Endothelial cell (in vitro differentiated cells): Measurements from ENCODE around the gene HDAC4. TPM values are rescaled to one million over a fixed set of nuclear protein-coding genes. Genes with fewer than 3 reads are reported as not detected.

Source experiments
- DNase-seq: peaks from one replicate; pipeline ENCODE4 v3.0.0; 2021; ENCODE audit warnings: low spot score
- H3K27ac Mint-ChIP-seq: one replicate; pipeline ENCODE4 v1.8.0; 2021; ENCODE audit warnings: mixed read lengths, inconsistent platforms; ENCODE audit not compliant: unreplicated experiment
- H3K27me3 Mint-ChIP-seq: one replicate; pipeline ENCODE4 v1.8.0; 2021; ENCODE audit warnings: mild to moderate bottlenecking, moderate library complexity, mixed read lengths, inconsistent platforms; ENCODE audit not compliant: unreplicated experiment
- H3K36me3 Mint-ChIP-seq: one replicate; pipeline ENCODE4 v1.8.0; 2021; ENCODE audit warnings: mild to moderate bottlenecking, low read depth, mixed read lengths, inconsistent platforms; ENCODE audit not compliant: unreplicated experiment
- H3K4me1 Mint-ChIP-seq: one replicate; pipeline ENCODE4 v1.8.0; 2021; ENCODE audit warnings: mild to moderate bottlenecking, mixed read lengths, inconsistent platforms; ENCODE audit not compliant: unreplicated experiment
- H3K4me3 Mint-ChIP-seq: one replicate; pipeline ENCODE4 v1.8.0; 2021; ENCODE audit warnings: mild to moderate bottlenecking, mixed read lengths, inconsistent platforms; ENCODE audit not compliant: unreplicated experiment
- H3K9me3 Mint-ChIP-seq: one replicate; pipeline ENCODE4 v1.8.0; 2021; ENCODE audit warnings: mixed read lengths, inconsistent platforms; ENCODE audit not compliant: unreplicated experiment
- total RNA-seq: library from RNA; stranded (reverse); fragmentation: NEBNext Ultra II Directional; extraction: Animal tissue kit (Norgen Biotek cat#: 25700); gene quantifications from one replicate; pipeline ENCODE4 v1.2.1, GENCODE V29; 2021; ENCODE audit not compliant: unreplicated experiment
- TF ChIP-seq, protein P1 (sequence below): fragments of 200-600 bp; sonication (generic); IDR thresholded peaks from one replicate; pipeline ENCODE4 v1.5.0; 2021; ENCODE audit warnings: antibody characterized with exemption; ENCODE audit not compliant: unreplicated experiment

Gene HDAC4
- total RNA-seq, 1 donor from 2014 or later, result 26.0 TPM

DNA sequence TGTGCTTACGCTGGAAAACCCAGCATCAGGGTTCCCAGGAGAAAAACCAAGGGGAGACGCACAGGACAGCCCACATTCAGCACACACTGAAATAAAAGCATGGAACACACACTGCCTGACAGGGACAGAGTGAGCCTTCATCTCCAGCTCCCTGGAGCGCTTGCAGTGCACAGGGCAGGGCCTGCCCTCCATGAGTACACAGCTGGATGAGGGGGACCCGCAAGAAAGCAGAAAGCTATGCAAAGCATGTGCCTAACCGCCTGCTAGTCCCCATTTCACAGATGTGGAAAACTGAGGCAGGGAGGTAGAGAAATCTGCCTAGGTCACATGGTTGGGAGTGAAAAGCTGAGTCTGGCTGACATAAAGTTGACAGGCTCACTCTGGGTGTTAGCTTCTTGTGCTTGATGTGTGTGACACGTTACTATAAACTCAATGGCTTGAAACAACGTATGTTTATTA lies 187.1 kb downstream of the HDAC4 start:
- H3K4me1 Mint-ChIP-seq, result peaks cover 31% of the 10 kb centered on the region
- no peak overlapping the region for H3K27ac Mint-ChIP-seq
- DNase-seq, result no peak
- TF ChIP-seq, protein P1, sequence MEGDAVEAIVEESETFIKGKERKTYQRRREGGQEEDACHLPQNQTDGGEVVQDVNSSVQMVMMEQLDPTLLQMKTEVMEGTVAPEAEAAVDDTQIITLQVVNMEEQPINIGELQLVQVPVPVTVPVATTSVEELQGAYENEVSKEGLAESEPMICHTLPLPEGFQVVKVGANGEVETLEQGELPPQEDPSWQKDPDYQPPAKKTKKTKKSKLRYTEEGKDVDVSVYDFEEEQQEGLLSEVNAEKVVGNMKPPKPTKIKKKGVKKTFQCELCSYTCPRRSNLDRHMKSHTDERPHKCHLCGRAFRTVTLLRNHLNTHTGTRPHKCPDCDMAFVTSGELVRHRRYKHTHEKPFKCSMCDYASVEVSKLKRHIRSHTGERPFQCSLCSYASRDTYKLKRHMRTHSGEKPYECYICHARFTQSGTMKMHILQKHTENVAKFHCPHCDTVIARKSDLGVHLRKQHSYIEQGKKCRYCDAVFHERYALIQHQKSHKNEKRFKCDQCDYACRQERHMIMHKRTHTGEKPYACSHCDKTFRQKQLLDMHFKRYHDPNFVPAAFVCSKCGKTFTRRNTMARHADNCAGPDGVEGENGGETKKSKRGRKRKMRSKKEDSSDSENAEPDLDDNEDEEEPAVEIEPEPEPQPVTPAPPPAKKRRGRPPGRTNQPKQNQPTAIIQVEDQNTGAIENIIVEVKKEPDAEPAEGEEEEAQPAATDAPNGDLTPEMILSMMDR, result no peak
- no peak overlapping the region for H3K4me3 Mint-ChIP-seq
- no peaks in the 10 kb centered on the region for H3K36me3 Mint-ChIP-seq
- H3K9me3 Mint-ChIP-seq, result no peaks in the 10 kb centered on the region
- H3K27me3 Mint-ChIP-seq, result no peaks in the 10 kb centered on the region

DNA sequence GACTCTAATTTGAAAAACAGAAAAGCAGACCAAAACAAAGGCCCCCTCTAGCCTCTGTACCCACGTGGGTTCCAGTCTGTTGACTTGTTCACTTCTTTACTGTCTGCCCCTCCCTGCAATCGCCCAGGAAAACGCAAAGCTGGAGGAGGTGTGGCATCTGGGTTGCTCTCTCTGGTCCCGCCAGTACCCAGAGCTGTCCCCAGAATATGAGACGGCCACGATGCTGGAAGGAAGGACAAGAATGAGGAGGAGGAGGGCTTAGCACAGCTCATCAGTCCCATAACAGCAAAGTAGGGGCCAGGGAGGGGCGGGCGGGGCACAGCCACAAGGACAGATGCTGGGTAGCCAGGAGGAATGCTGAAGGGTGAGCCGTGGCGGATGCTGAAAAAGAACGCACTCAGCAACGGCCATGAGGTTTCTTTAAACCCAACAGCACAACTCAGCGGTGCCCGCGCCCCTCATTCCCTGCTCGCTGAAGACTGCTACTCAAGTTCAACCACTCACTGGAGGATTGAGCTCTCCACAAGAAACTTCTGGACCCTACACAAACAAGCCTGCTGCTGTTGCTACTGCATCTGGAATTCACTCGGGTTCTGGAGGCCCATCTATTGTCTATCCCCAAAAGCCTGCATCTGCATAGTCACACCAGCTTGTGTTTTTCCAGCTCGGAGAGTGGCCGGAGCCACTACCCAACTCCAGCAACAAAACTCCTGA lies 187.7 kb downstream of the HDAC4 start:
- Mint-ChIP-seq H3K27me3 (no peaks in the 10 kb centered on the region), H3K9me3 (no peaks in the 10 kb centered on the region)

DNA sequence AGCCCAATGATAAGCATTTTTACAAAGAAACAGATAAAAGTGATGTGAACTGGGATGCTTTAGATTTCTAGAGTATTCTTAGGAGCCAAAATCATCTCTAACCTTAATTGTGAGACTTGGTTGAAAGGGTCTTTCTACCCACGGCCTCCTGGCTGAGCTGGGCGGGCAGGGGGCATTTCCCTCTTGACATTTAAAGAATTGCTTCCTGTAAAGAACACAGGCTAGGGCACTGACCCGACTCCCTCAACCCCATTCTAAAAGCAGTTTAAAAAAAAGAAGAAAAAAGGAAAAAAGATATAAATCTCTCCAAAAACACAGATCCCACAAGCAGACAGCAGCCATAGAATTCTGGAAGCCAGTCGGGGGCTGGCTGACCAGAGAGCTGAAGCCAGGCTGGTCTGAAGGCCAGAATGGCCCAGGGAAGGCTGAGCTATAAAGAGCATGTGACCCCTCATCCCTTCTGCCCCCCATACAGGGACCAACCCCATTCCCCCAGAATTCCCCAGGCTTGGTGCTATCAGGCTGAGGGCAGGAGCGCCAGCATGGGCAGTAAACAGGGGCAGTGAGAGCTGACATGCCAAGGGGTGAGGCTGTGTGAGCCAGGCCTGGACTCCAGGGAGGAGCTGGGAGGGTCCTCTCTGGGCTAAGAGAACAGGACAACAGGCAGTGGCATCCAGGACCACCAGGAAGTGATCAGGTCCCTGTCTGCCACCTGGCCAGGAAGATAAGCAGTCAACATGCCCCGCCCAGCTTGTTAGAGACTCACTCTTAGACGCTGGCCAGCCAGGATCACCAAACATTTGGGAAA lies 188.5 kb downstream of the HDAC4 start:
- TF ChIP-seq, protein P1, result no peak
- Mint-ChIP-seq H3K36me3 (no peaks in the 10 kb centered on the region), H3K4me1 (peaks cover 34% of the 10 kb centered on the region), H3K4me3 (no peak overlapping the region), H3K27ac (no peak overlapping the region), H3K27me3 (no peaks in the 10 kb centered on the region), H3K9me3 (no peaks in the 10 kb centered on the region)
- DNase-seq, result no peak

More for the DNA sequence above, 187.7 kb downstream of the HDAC4 start:
- TF ChIP-seq, protein P1, result no peak
- no peak for DNase-seq
- Mint-ChIP-seq H3K4me3 (no peak overlapping the region), H3K4me1 (peaks cover 34% of the 10 kb centered on the region), H3K36me3 (no peaks in the 10 kb centered on the region), H3K27ac (no peak overlapping the region)

DNA sequence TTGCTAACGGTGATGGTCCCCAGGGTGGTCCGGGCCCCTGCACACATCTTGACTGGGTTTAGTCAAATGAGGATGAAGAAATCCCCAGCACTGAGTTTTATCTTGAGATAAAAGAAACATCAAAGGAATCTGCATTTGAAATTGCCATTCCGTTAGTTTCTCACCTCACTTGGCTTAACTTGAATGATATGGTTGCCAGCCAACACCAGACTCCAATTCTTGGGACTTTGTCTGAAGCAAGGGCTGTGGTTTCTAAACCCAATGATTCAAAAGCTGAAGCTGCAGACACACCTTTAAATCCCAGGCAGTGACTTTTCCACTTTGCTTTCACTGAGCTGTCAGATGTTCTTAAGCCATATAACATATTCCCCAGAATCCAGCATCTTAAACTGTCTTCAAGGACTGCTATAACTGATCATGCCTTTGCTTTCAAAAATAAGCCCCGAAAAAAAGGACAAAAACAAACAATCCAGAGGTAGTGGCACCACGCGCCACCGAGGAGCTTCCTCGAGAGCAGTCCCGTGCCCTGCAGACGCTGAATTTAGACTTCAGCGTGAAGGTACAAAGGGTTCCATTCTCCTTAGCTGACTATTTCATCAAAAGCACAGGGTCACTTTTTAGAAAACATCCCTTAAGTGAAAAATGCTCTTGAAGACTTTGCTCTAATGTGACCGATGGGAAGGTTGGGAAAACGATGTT lies 189.3 kb downstream of the HDAC4 start:
- H3K27me3 Mint-ChIP-seq, result no peaks in the 10 kb centered on the region
- TF ChIP-seq, protein P1, result no peak
- no peak overlapping the region for H3K4me3 Mint-ChIP-seq
- peaks cover 30% of the 10 kb centered on the region for H3K4me1 Mint-ChIP-seq
- no peaks in the 10 kb centered on the region for H3K9me3 Mint-ChIP-seq
- DNase-seq, result no peak
- H3K36me3 Mint-ChIP-seq, result no peaks in the 10 kb centered on the region
- H3K27ac Mint-ChIP-seq, result no peak overlapping the region
